ENCODE data around the gene LTBP1. TPM values are rescaled to one million over a fixed set of nuclear protein-coding genes. Genes with fewer than 3 reads are reported as not detected.

LTBP1 gene
- total and polyA plus RNA-seq, 2 experiments from 2014 or later = 15.7 to 49.8 TPM

- TF ChIP-seq ZNF462 (CRISPR knock-in tag; IDR thresholded peaks at IDR 0.05) = no peak
Measured at GRCh38 chr2:33121416-33121815, 174.7 kb downstream of the LTBP1 start (continued).

GRCh38 chr2:33121925-33122324 lies 175.2 kb downstream of the LTBP1 start:
- Histone ChIP-seq H3K79me2 (replicated peaks; ENCODE audit: insufficient read depth) (no peaks in the 10 kb centered on the region), H3K4me1 (ENCODE audit: insufficient read depth) (no peaks in the 10 kb centered on the region), H3K36me3 (ENCODE audit: insufficient read depth) (no peaks in the 10 kb centered on the region), H3K4me2 (no peak overlapping the region), H4K20me1 (replicated peaks; ENCODE audit: insufficient read depth) (no peaks in the 10 kb centered on the region), H3K27ac (ENCODE audit: low read depth) (no peak overlapping the region), H2AFZ (no peak overlapping the region), H3K9me2 (ENCODE audit: insufficient read depth) (0 out of 2 replicates have a peak, but pooled peaks cover 5% of the 10 kb centered on the region), H3K27me3 (ENCODE audit: insufficient read depth) (no peaks in the 10 kb centered on the region), H3K4me3 (no peak overlapping the region), H3F3A (replicated peaks; ENCODE audit: low read depth) (no peaks in the 10 kb centered on the region)
- Mint-ChIP-seq H3K4me1 (no peaks in the 10 kb centered on the region; the same call in 2 of the 3 replicates), H3K9me3 (no peaks in the 10 kb centered on the region), H3K27me3 (ENCODE audit: insufficient read depth, low read depth, poor library complexity) (no peaks in the 10 kb centered on the region), H3K27ac (no peak overlapping the region), H3K36me3 (ENCODE audit: low read depth) (no peaks in the 10 kb centered on the region), H3K4me3 (no peak overlapping the region)
- DNase-seq (ENCODE audit: low spot score) = no peak
- ATAC-seq = no peak
- TF ChIP-seq EZH2phosphoT487 (IDR thresholded peaks at IDR 0.05; ENCODE audit: unreplicated experiment) (no peak), CTCF (conservative IDR thresholded peaks at IDR 0.05; ENCODE audit: low read depth in 2 of 2) (no peak), NANOG (IDR thresholded peaks at IDR 0.05; ENCODE audit: borderline replicate concordance) (no peak), REST (IDR thresholded peaks at IDR 0.05; ENCODE audit: unreplicated experiment) (no peak), ZNF331 (CRISPR knock-in tag; IDR thresholded peaks at IDR 0.05; ENCODE audit: low read depth) (no peak), JUNB (IDR thresholded peaks at IDR 0.05; ENCODE audit: unreplicated experiment) (no peak), POLR2AphosphoS5 (IDR thresholded peaks at IDR 0.05; ENCODE audit: low read depth) (no peak), STAT1 (IDR thresholded peaks at IDR 0.05; ENCODE audit: unreplicated experiment) (no peak), ETS1 (IDR thresholded peaks at IDR 0.05) (no peak), EZH2 (IDR thresholded peaks at IDR 0.05; ENCODE audit: low read depth, unreplicated experiment) (no peak)

Data from GM23338 (cell line).